ENCODE measurements around the gene MED15.
A peak's percentile ranks its signal among the peaks of the same experiment; 100 is the strongest.

The MED15 gene

DNA sequence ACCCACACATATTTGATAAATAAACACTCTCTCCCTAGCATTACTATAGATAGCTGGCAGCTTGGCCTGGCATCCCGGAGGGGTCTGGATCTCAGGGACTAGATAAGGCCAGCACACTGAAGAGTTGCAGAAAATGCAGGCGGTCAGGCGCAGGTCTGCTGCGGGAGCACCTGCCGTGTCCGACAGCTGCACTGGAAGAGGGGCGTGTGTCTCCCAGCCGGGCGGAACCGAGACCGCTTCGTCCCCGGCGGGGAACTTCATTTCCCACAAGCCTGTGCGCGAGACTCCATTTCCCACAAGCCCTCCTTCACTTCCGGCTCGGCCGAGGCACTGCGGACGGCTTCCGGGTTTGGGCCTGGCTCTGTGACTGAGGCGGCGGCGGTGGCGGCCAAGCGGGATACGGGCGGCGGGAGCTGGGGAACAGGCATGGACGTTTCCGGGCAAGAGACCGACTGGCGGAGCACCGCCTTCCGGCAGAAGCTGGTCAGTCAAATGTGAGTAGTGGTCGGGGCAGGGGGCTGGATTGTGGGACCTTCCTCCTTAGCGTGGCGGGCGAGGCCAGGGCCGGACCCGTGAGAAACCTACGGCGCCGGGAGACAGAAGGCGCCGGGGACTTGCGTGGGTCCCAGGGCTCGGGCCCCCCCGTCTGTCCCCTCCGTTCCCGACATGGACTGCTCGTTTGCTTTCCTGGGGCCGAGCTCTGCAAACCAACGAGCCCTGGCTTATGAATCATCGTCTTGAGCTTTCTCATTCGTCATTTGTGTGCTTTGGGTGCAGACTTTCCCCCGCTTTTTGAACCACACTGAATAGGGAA, at the start of gene MED15:
TSS of gene MED15 (plus strand) at position 358 of the 814 bp plus-strand sequence. CDS start at position 427, 69 bp downstream.
- peaks cover 9% of the 10 kb centered on the region; the same call in 1 of the 2 replicates for H3K36me3 ChIP-seq (ENCODE audit: insufficient read depth, low read length)
- peak within 1 kb of the TSS; percentile 78 for H3K4me2 ChIP-seq (ENCODE audit: insufficient read depth, low read length)
- peaks cover 54% of the 10 kb centered on the region for H3K79me2 ChIP-seq (ENCODE audit: insufficient read depth, low read length)
- H3K4me3 ChIP-seq (ENCODE audit: low read depth in 1 of 2, low read length in 2 of 2): peak within 1 kb of the TSS; percentile 76 to 84
- DNase-seq: peak; percentile 91
- no peaks in the 10 kb centered on the region for H3K9me3 ChIP-seq (ENCODE audit: insufficient read depth, low read length, severe bottlenecking)
- peak within 1 kb of the TSS; percentile 93 for H3K9ac ChIP-seq (ENCODE audit: low read depth, low read length)
- H3K27ac ChIP-seq (ENCODE audit: low read length): peak within 1 kb of the TSS; percentile 83
- peak; percentile 90 for ATAC-seq (ENCODE audit: insufficient read depth, low read depth)
- peaks cover 28% of the 10 kb centered on the region for H4K20me1 ChIP-seq (ENCODE audit: insufficient read depth, low read length)
- peaks cover 37% of the 10 kb centered on the region for H3K4me1 ChIP-seq (ENCODE audit: insufficient read depth, low read length)
- H2AFZ ChIP-seq (ENCODE audit: low read depth, low read length): peak within 1 kb of the TSS; percentile 89
- TF ChIP-seq, protein P1, sequence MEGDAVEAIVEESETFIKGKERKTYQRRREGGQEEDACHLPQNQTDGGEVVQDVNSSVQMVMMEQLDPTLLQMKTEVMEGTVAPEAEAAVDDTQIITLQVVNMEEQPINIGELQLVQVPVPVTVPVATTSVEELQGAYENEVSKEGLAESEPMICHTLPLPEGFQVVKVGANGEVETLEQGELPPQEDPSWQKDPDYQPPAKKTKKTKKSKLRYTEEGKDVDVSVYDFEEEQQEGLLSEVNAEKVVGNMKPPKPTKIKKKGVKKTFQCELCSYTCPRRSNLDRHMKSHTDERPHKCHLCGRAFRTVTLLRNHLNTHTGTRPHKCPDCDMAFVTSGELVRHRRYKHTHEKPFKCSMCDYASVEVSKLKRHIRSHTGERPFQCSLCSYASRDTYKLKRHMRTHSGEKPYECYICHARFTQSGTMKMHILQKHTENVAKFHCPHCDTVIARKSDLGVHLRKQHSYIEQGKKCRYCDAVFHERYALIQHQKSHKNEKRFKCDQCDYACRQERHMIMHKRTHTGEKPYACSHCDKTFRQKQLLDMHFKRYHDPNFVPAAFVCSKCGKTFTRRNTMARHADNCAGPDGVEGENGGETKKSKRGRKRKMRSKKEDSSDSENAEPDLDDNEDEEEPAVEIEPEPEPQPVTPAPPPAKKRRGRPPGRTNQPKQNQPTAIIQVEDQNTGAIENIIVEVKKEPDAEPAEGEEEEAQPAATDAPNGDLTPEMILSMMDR (IDR thresholded peaks at IDR 0.05; ENCODE audit: borderline replicate concordance, extremely low read depth, low read length, poor library complexity, severe bottlenecking): no peak
- no peak for TF ChIP-seq EZH2 (IDR thresholded peaks at IDR 0.05; ENCODE audit: borderline replicate concordance, low read depth, low read length, severe bottlenecking)
- no peaks in the 10 kb centered on the region for H3K27me3 ChIP-seq (ENCODE audit: insufficient read depth, low read length, poor library complexity)

- no peak overlapping the region for H3K9ac ChIP-seq (ENCODE audit: low read depth, low read length)
- H3K4me1 ChIP-seq (ENCODE audit: insufficient read depth, low read length): peaks cover 13% of the 10 kb centered on the region
- no peaks in the 10 kb centered on the region for H3K27me3 ChIP-seq (ENCODE audit: insufficient read depth, low read length, poor library complexity)
- peaks cover 38% of the 10 kb centered on the region for H3K36me3 ChIP-seq (ENCODE audit: insufficient read depth, low read length)
- H3K9me3 ChIP-seq (ENCODE audit: insufficient read depth, low read length, severe bottlenecking): no peaks in the 10 kb centered on the region
- ATAC-seq (ENCODE audit: insufficient read depth, low read depth) (no peak), DNase-seq (no peak)
- no peak overlapping the region for H3K27ac ChIP-seq (ENCODE audit: low read length)
- no peak overlapping the region for H3K4me2 ChIP-seq (ENCODE audit: insufficient read depth, low read length)
- TF ChIP-seq EZH2 (IDR thresholded peaks at IDR 0.05; ENCODE audit: borderline replicate concordance, low read depth, low read length, severe bottlenecking): no peak
- TF ChIP-seq, protein P1 (IDR thresholded peaks at IDR 0.05; ENCODE audit: borderline replicate concordance, extremely low read depth, low read length, poor library complexity, severe bottlenecking): no peak
- H3K4me3 ChIP-seq (ENCODE audit: low read depth in 1 of 2, low read length in 2 of 2): no peak overlapping the region
- H2AFZ ChIP-seq (ENCODE audit: low read depth, low read length): no peak overlapping the region
- no peaks in the 10 kb centered on the region for H4K20me1 ChIP-seq (ENCODE audit: insufficient read depth, low read length)
- no peaks in the 10 kb centered on the region for H3K79me2 ChIP-seq (ENCODE audit: insufficient read depth, low read length)
Observed at GRCh38 chr22:20458530-20459151, 48.8 kb upstream of the MED15 start.

DNA sequence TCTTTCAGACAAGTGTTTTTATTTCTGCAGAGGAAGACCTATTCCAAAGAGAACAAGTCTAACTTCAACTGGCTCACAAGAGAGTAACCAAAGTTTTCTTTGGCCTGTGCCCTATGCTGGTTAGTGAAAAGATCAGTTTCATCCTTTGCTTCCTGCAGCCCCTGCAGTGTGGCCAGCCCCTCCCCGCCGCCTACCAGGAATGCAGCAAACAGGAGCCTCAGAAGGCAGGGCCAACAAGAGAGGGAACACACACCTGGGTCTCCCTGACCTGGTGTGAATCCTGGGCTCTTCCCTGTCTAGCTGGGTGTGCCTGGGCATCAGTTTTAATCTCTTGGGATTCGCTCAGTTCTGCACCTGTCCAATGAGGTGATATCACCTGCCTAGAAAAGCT, 48.3 kb upstream of the MED15 start:
- Histone ChIP-seq H2AFZ (ENCODE audit: low read depth, low read length) (no peak overlapping the region), H3K4me1 (ENCODE audit: insufficient read depth, low read length) (peaks cover 18% of the 10 kb centered on the region), H3K27ac (ENCODE audit: low read length) (no peak overlapping the region), H3K36me3 (ENCODE audit: insufficient read depth, low read length) (peaks cover 42% of the 10 kb centered on the region), H3K9me3 (ENCODE audit: insufficient read depth, low read length, severe bottlenecking) (no peaks in the 10 kb centered on the region), H3K9ac (ENCODE audit: low read depth, low read length) (no peak overlapping the region), H3K4me2 (ENCODE audit: insufficient read depth, low read length) (no peak overlapping the region), H3K27me3 (ENCODE audit: insufficient read depth, low read length, poor library complexity) (no peaks in the 10 kb centered on the region), H4K20me1 (ENCODE audit: insufficient read depth, low read length) (no peaks in the 10 kb centered on the region), H3K4me3 (ENCODE audit: low read depth in 1 of 2, low read length in 2 of 2) (no peak overlapping the region), H3K79me2 (ENCODE audit: insufficient read depth, low read length) (no peaks in the 10 kb centered on the region)
- no peak for DNase-seq
- TF ChIP-seq EZH2 (IDR thresholded peaks at IDR 0.05; ENCODE audit: borderline replicate concordance, low read depth, low read length, severe bottlenecking): no peak
- TF ChIP-seq, protein P1 (IDR thresholded peaks at IDR 0.05; ENCODE audit: borderline replicate concordance, extremely low read depth, low read length, poor library complexity, severe bottlenecking): no peak
- no peak for ATAC-seq (ENCODE audit: insufficient read depth, low read depth)
